ENCODE results near the gene GCN1.
"Not testable (repeated sequence)": the region's sequence is repeated elsewhere in the genome, so short reads cannot be mapped to it uniquely, and the experiment has no call there.

GCN1 gene

GRCh38 chr12:120214626-120215356 lies 20.3 kb upstream of the GCN1 start:
- DNase-seq = no peak

DNA sequence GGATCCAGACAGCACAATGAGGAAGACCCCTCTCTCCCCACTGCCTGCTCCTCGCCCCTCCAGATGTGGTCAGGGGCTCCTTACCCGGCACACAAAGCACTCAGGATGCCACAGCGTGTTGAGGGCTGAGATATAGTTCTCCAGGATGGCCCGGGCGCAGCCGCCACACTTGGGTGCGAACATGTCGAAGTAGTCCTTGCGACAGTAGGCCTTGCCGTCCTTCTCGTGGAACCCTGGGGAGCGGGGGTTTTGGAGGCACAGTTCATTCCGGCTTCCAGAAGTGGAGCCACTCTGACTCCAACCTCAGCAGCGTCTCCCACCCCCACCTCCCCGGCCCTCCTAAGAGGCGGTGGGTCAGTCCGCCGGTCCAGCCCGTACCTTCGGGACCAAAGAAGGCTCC lies 19.2 kb upstream of the GCN1 start:
- DNase-seq = no peak

GRCh38 chr12:120213182-120213581 lies 18.7 kb upstream of the GCN1 start:
- not testable (repeated sequence) for DNase-seq

GRCh38 chr12:120212301-120212700 lies 17.8 kb upstream of the GCN1 start:
- DNase-seq = no peak

DNA sequence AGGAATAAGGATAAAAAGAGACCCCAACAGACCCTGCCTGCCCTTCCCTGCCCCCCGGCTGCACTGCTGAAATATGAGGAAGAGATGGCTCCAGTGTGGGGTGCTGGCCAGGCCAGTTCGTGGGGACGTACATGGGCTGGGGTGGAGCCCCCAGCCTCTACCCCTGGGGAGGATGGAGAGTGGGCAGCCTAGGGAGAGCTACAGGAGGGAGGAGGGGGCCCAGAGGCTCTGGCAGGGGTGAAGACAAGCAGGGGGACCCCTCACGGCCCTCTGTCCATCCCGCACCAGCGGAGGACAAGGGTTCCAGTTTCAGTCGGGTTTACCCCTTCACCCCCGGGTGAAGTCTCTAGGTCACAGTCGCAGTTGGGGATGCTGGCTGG lies 17.4 kb upstream of the GCN1 start:
- no peak for DNase-seq

GRCh38 chr12:120211243-120211903 lies 16.9 kb upstream of the GCN1 start:
- DNase-seq = no peak

DNA sequence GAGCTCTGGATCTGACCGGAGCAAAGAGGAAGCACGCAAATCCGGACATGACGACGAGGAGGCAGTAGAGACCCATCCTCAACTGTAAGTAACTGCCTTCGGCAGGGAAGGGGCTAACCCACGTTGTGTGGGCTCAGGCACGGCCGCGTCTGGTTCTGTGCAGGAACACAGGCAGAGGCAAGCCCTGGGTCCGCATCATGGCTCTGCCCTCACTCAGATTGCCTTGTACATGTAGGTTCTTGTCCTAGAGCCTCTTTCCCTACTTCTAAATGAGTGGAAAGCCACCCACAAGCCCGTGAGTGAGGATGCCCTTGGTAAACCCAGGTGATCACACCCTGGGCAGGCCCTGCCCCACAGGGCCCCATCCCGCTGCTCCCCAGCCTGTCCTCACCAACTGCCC lies 15.3 kb upstream of the GCN1 start:
- DNase-seq = no peak

DNA sequence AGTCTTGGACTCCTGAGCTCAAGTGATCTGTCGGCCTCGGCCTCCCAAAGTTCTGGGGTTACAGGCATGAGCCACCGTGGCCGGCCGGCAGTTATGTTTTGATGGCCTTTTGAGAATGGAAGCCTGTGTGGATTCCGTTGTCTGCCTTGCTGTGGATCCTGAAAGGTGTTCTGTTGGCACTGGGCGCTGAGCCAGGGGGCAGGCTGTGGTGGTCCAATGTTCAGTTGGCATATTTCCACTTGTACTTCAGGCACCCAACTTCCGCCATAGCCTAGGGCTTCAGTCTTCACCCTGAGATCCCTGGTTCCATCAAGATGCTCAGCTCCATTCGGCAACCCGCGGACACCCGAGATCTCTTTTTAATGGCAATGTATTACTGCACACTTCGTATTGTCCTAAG lies 12.7 kb upstream of the GCN1 start:
- DNase-seq = no peak

DNA sequence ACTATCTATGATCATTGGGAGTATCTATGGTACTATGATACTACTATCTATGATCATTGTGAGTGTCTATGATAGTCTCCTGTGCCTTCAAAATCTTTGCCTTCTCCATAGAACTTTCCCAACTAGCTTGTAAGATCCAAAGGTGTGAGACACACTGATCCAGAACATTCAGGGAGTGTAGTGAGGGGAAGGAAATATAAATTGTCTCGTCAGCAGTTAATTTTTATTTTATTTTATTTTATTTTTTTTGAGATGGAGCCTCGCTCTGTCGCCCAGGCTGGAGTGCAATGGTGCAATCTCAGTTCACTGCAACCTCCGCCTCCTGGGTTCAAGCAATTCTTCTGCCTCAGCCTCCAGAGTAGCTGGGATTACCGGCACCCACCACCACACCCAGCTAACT lies 12.3 kb upstream of the GCN1 start:
- DNase-seq = not testable (repeated sequence)

DNA sequence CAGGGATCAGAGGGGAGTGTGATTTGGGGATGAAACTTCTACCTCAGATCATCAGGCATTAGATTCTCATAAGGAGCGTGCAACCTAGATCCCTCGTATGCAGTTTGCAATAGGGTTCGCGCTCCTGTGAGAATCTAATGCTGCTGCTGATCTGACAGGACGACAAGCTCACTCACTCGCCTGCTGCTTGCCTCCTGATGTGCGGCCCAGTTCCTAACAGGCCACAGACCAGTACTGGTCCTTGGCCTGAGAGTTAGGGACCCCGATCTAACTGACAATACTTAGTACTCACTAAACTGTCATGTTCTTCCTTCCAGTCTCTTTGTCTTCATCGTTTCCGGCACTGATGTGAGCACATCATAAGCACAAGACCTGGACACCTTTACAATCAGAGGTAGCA lies 11.7 kb upstream of the GCN1 start:
- no peak for DNase-seq

DNA sequence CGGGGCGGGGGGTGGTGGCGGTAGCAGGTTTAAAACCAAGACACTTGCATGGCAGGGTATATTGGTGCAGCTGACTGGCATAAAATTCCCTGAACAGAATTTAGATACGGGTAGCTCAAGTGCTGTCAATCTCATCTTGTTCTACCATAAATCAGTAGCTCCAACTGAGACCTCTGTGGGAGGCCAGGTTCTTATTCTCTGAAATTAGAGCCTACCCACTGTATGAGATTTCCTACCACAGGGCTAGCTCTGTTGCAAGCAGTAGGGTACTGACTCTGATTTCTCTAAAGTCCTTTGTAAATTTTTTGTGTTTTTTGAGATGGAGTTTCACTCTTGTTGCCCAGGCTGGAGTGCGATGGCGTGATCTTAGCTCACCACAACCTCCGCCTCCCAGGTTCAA lies 9.7 kb upstream of the GCN1 start:
- DNase-seq = no peak

DNA sequence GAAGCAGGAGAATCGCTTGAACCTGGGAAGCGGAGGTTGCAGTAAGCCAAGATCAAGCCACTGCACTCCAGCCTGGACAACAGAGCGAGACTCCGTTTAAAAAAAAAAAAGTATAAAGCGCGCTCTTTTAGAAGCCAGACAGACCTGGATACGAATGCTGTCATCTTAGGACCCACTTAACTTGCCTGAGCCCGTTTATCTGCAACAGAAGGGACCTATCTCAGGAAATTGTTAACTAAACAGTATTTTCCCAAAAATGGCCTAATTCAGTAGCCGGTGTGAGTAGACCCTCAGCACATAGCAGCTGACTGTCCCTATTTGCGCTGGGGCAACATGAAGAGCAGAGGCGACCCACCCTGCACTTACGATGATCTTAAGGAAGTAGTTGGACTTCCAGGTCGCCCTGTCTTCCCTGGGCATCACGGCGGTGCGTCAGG lies 5.9 kb upstream of the GCN1 start:
- no peak for DNase-seq

- no peak for DNase-seq
Measured at GRCh38 chr12:120199595-120200306, 5.2 kb upstream of the GCN1 start.

DNA sequence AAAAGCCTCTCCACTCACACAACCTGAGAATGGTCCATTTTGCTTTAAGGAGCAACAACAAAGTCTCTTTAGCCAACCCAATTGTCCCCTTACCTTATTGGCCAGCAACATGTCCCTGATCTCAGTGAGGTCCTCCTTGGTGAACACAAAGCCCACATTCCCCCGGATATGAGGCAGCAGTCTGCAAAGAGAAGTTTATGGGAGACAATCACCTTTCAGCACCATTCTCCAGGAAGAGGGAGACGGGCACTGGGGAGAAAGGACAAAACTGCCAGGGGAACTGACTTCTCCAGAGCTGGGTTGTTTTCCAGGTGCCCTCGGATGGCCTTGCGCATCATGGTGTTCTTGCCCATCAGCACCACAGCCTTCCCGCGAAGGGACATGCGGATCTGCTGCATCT lies 4.5 kb upstream of the GCN1 start:
- DNase-seq = no peak

GRCh38 chr12:120197542-120197887 lies 3.0 kb upstream of the GCN1 start:
- DNase-seq = no peak

DNA sequence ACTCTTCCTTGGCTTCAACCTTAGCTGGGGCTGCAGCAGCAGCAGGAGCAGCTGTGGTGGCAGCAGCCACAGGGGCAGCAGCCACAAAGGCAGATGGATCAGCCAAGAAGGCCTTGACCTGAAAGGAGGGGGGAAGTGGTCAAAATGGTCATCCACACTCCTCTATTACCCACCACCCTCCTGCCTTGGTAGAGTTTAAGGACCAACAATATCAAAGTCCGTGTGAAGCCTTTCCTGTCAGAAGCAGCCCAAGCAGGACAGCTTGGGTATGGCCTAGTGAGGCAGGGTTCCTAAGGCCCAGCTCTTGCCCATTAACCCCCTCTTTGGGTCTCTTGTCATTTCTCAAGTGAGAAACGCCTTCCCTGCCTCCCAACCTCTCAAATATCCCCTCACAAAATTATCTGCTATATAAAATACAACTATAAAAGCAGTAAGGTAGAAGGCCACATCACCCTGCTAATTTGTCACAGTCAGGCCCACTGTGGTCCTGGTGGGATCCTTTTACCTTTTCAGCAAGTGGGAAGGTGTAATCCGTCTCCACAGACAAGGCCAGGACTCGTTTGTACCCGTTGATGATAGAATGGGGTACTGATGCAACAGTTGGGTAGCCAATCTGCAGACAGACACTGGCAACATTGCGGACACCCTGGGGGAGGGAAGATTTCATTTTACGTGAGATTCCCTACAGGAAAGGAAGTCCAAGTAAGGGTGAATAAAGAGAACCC lies 2.5 kb upstream of the GCN1 start:
- DNase-seq = not testable (repeated sequence)

DNA sequence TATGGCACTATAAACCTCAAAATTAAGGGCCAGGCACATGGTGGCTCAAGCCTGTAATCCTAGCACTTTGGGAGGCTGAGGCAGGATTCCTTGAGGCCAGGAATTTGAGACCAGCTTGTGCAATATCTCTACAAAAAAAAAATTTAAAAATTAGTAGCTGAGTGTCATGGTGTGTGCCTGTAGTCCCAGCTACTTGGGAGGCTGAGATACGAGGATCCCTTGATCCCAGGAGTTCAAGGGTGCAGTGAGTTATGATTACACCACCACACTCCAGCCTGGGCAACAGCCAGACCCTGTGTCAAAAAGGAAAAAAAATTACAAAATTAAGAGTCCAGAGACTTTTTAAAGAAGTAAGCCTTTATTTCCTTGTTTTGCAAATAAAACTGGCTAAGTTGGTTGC lies 1.8 kb upstream of the GCN1 start:
- no peak for DNase-seq

DNA sequence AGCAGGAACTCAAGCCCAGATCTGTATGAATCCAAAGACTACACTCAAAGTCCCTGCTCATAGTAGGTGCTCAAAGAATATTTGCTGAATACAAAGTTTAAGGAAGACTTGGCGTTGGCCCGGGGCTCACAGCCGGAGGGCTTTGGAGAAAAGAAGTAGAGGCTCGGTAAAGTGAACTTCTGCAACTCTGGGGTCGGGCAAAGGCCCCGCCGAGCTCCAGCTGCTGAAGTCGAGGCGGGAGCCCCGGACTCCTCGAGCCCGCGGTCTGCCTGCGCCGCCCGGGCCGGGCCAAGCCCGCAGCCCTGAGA lies 335 bp downstream of the GCN1 start:
- no peak for DNase-seq

DNA sequence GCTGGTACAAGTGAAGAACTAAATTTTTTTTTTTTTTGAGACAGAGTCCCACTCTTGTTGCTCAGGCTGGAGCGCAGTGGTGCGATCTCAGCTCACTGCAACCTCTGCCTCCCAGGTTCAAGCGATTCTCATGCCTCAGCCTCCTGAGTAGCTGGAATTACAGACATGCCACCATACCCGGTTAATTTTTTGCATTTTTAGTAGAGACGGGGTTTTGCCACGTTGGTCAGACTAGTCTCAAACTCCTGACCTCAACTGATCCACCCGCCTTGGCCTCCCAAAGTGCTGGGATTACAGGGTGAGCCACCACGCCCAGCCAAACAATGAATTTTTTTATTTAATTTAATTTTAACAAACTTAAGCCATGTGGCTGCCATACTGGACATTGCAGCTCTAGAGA lies 1.2 kb downstream of the GCN1 start:
- DNase-seq = not testable (repeated sequence)

DNA sequence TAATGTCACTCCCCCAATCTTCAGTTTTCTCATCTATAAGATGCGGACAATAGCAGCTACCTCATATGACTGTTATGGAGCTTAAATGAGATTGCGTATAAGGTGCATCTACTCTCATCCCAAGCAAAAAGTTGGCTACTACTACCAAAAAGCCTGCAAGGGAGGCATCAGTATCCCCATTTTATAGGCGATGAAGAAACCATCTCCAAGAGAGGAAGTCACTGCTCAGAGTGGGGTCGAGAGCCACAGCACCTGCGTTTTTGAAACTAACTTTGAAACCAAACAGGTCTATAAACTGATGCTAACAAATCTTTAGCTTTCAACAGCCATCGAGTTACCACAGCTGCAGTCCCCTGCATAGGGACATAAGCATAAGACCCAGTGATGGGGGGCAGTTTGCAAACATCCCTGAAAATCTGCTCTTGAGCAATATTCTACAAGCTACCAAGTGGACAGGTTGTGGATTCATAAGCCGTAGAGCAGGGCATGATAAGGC lies 3.5 kb downstream of the GCN1 start:
- DNase-seq = no peak

GRCh38 chr12:120190386-120190785 lies 4.1 kb downstream of the GCN1 start:
- no peak for DNase-seq

GRCh38 chr12:120186654-120187053 lies 7.9 kb downstream of the GCN1 start:
- no peak for DNase-seq

GRCh38 chr12:120183211-120183631 lies 11.3 kb downstream of the GCN1 start:
- DNase-seq = no peak

Measured in bone marrow (tissue), 2 donors.